PC-9 (cell line): Measurements from ENCODE around the gene DBH. TPM values are rescaled to one million over a fixed set of nuclear protein-coding genes. Genes with fewer than 3 reads are reported as not detected.

ENCODE experiments used
- BruUV-seq: library from RNA; stranded (reverse); fragments of 400-500 nt; replicated peaks from 2 replicates; lab custom pipeline; 2021; lab: Mats Ljungman, UMichigan
- CTCF ChIA-PET: fragments of 300-600 bp; sonication (Branson Sonifier 250); formaldehyde crosslinking; loops from one replicate; lab custom pipeline; 2022; ENCODE audit warnings: antibody characterized with exemption; lab: Charles Lee
- POLR2A ChIA-PET: fragments of 300-600 bp; sonication (Branson Sonifier 250); formaldehyde crosslinking; loops from one replicate; lab custom pipeline; 2022; ENCODE audit warnings: antibody characterized with exemption; ENCODE audit not compliant: unreplicated experiment; lab: Charles Lee
- DNase-seq, 2 experiments: peaks; one replicate each; pipeline versions ENCODE4 v3.0.0 to v3.0.0-alpha.2; 2015 to 2022; ENCODE audit warnings: mixed read lengths in 1 of 2
- H2AFZ ChIP-seq: fragments of 200-600 bp; sonication (generic); 2 replicates; pipeline ENCODE4 v1.8.1; 2017; ENCODE audit warnings: antibody characterized with exemption
- H3F3A ChIP-seq: fragments of 200-600 bp; sonication (generic); 2 replicates; pipeline ENCODE4 v1.8.1; 2017; ENCODE audit warnings: antibody characterized with exemption, mild to moderate bottlenecking, low read depth; ENCODE audit not compliant: insufficient read depth
- H3K27ac ChIP-seq: fragments of 200-600 bp; sonication (generic); 2 replicates; pipeline ENCODE4 v1.6.1; 2016; ENCODE audit warnings: mixed run types
- H3K27me3 ChIP-seq: fragments of 200-600 bp; sonication (generic); 2 replicates; pipeline ENCODE4 v1.6.1; 2016; ENCODE audit warnings: low read depth, mixed run types; ENCODE audit not compliant: insufficient read depth
- H3K36me3 ChIP-seq: fragments of 200-600 bp; sonication (generic); 2 replicates; pipeline ENCODE4 v1.6.1; 2016; ENCODE audit warnings: low read depth, mixed run types
- H3K4me1 ChIP-seq: fragments of 200-600 bp; sonication (generic); replicated peaks from 2 replicates; pipeline ENCODE4 v1.6.1; 2016; ENCODE audit warnings: mixed run types; ENCODE audit not compliant: insufficient read depth
- H3K4me2 ChIP-seq: fragments of 200-600 bp; sonication (generic); 2 replicates; pipeline ENCODE4 v1.6.1; 2017; ENCODE audit warnings: mixed run types
- H3K4me3 ChIP-seq: fragments of 200-600 bp; sonication (generic); 2 replicates; pipeline ENCODE4 v1.6.1; 2016; ENCODE audit warnings: mixed run types
- H3K79me2 ChIP-seq: fragments of 200-600 bp; sonication (generic); 2 replicates; pipeline ENCODE4 v1.6.1; 2017; ENCODE audit warnings: low read depth, mixed run types
- H3K9me2 ChIP-seq: fragments of 200-600 bp; sonication (generic); 2 replicates; pipeline ENCODE4 v1.8.1; 2017; ENCODE audit warnings: mild to moderate bottlenecking; ENCODE audit not compliant: insufficient read depth
- H3K9me3 ChIP-seq: fragments of 200-600 bp; sonication (generic); 2 replicates; pipeline ENCODE4 v1.8.1; 2016; ENCODE audit warnings: low read depth; ENCODE audit not compliant: insufficient read depth
- H4K20me1 ChIP-seq: fragments of 200-600 bp; sonication (generic); 2 replicates; pipeline ENCODE4 v1.8.1; 2017; ENCODE audit not compliant: insufficient read depth
- EZH2 ChIP-seq: fragments of 200-600 bp; sonication (generic); IDR thresholded peaks from 2 replicates; pipeline ENCODE4 v1.8.0; 2017; ENCODE audit warnings: antibody characterized with exemption, low read depth
- intact Hi-C: fragments of 100-400 bp; cut with micrococcal nuclease; formaldehyde crosslinking; loops from one replicate; pipeline ENCODE4 v1.10.0; 2022; ENCODE audit not compliant: unreplicated experiment
- total RNA-seq: library from RNA; stranded (reverse); gene quantifications from 2 replicates; pipeline ENCODE4 v1.2.3, GENCODE V29; 2021
- TF ChIP-seq, protein P1 (sequence below): fragments of 200-600 bp; sonication (generic); conservative IDR thresholded peaks from 2 replicates; pipeline ENCODE4 v1.6.1; 2017; ENCODE audit warnings: mixed run types, antibody characterized with exemption, mild to moderate bottlenecking, moderate library complexity

Gene DBH
- total RNA-seq, 1 experiment from 2014 or later, result not detected

DNA sequence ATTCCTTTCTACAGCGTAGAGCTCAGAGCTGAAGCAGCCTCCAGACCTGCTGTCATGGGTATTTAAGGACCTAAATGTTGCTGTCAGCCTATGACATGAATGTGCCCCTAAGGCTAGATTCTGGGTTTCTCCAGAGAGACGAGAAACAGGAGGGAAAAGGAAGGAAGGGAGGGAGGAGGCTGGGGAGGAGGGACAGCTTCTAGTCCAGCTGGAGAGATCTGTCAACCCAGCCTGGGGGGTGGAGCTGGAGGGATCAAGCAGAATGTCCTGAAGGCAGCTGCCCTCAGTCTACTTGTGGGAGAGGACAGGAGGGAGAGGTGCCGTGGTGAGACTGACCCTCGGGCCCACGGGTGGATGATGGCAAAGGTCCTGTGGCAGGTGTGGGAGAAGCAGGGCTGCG lies 1.1 kb upstream of the DBH start:
- no peak for DNase-seq
- no peaks in the 10 kb centered on the region for H3K9me2 ChIP-seq
- H3K9me3 ChIP-seq, result no peaks in the 10 kb centered on the region
- no TSS peak for BruUV-seq
- H3K27me3 ChIP-seq, result peaks cover 98% of the 10 kb centered on the region
- H3K4me1 ChIP-seq, result no peaks in the 10 kb centered on the region
- H3F3A ChIP-seq, result no peaks in the 10 kb centered on the region
- H3K4me2 ChIP-seq, result no peak overlapping the region
- H4K20me1 ChIP-seq, result no peaks in the 10 kb centered on the region; the same call in 1 of the 2 replicates
- no peak overlapping the region for H3K27ac ChIP-seq
- H3K36me3 ChIP-seq, result no peaks in the 10 kb centered on the region
- H3K4me3 ChIP-seq, result no peak overlapping the region
- H3K79me2 ChIP-seq, result no peaks in the 10 kb centered on the region
- intact Hi-C loops, result no loop called here
- H2AFZ ChIP-seq, result no peak overlapping the region
- ChIA-PET CTCF (no interaction called here), POLR2A (no interaction called here)
- no peak for TF ChIP-seq EZH2
- TF ChIP-seq, protein P1, sequence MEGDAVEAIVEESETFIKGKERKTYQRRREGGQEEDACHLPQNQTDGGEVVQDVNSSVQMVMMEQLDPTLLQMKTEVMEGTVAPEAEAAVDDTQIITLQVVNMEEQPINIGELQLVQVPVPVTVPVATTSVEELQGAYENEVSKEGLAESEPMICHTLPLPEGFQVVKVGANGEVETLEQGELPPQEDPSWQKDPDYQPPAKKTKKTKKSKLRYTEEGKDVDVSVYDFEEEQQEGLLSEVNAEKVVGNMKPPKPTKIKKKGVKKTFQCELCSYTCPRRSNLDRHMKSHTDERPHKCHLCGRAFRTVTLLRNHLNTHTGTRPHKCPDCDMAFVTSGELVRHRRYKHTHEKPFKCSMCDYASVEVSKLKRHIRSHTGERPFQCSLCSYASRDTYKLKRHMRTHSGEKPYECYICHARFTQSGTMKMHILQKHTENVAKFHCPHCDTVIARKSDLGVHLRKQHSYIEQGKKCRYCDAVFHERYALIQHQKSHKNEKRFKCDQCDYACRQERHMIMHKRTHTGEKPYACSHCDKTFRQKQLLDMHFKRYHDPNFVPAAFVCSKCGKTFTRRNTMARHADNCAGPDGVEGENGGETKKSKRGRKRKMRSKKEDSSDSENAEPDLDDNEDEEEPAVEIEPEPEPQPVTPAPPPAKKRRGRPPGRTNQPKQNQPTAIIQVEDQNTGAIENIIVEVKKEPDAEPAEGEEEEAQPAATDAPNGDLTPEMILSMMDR, result no peak

DNA sequence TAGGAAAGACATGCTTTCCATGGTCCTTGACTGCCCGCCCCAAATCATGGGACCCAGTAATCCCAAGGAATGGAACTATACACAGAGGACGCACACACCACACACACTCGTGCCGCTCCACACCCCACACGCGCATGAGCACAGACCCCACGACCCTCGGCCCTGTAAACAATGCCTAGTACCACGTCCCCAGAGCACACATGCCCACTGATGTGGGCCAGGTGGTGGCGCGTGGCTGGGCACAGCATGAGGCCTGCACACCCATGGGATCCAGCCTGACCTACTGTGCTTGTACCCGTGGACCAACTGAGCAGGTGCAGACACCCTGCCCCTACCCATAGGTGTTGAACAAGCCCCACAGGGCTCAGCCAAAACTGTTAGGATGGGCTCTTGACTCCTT lies 739 bp downstream of the DBH start:
- Histone ChIP-seq H3K9me3 (no peaks in the 10 kb centered on the region), H3K4me2 (no peak overlapping the region), H3K79me2 (no peaks in the 10 kb centered on the region), H4K20me1 (no peaks in the 10 kb centered on the region; the same call in 1 of the 2 replicates), H2AFZ (no peak overlapping the region), H3F3A (no peaks in the 10 kb centered on the region), H3K27ac (no peak overlapping the region), H3K36me3 (no peaks in the 10 kb centered on the region), H3K4me3 (no peak overlapping the region), H3K9me2 (no peaks in the 10 kb centered on the region), H3K27me3 (peaks cover 98% of the 10 kb centered on the region), H3K4me1 (no peaks in the 10 kb centered on the region)
- no TSS peak for BruUV-seq
- CTCF ChIA-PET, result no interaction called here
- POLR2A ChIA-PET, result no interaction called here
- intact Hi-C loops, result no loop called here
- TF ChIP-seq EZH2, result no peak
- TF ChIP-seq, protein P1, result no peak
- DNase-seq, result no peak

DNA sequence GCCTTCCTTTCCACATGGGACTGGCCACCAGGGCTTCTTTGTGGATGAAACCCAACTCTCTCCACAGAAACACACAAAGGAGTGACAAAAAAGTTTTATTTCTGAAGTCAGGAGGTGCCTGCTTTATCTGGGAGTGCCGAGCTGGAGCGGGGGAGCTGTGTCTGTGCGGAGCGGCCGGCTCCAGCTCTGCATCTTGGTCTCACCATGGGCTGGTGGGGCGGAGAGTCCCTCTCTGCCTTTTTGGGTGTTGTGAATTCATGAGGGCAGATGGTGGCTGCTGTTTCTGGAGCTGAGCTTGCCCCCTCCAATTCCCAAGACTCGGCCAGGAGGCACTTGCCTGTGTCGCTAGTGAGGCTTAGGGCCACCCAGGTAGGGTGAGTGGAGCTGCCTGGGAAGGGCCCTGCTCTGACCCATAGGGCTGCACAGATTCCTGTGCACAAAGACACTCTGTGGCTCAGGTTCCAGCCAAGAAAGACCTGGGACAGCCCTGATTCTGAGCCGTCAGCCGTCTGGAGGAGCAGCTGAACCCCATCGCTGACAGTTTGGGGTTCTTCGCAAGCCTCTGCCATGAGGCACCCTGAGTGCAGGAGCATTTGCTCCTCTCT lies 1.4 kb downstream of the DBH start:
- intact Hi-C loops, result no loop called here
- Histone ChIP-seq H3K9me3 (no peaks in the 10 kb centered on the region), H3K27ac (no peak overlapping the region), H3K79me2 (no peaks in the 10 kb centered on the region), H2AFZ (no peak overlapping the region), H3K4me1 (no peaks in the 10 kb centered on the region), H3K4me2 (no peak overlapping the region), H3F3A (no peaks in the 10 kb centered on the region), H4K20me1 (no peaks in the 10 kb centered on the region; the same call in 1 of the 2 replicates), H3K9me2 (no peaks in the 10 kb centered on the region), H3K36me3 (no peaks in the 10 kb centered on the region), H3K27me3 (peaks cover 98% of the 10 kb centered on the region), H3K4me3 (no peak overlapping the region)
- POLR2A ChIA-PET, result no interaction called here
- TF ChIP-seq, protein P1, result no peak
- no peak for TF ChIP-seq EZH2
- CTCF ChIA-PET, result no interaction called here
- DNase-seq, result no peak
- BruUV-seq, result no TSS peak
